Gastrocnemius medialis (tissue), 4 donors: Measurements from ENCODE around the gene MLF1.

ENCODE experiments used
- POLR2A ChIP-seq, 2 donors: fragments of 450-650 bp; IDR thresholded peaks; one replicate each; pipeline ENCODE4 v1.6.1; 2017; ENCODE audit warnings: antibody characterized with exemption in 2 of 2, mild to moderate bottlenecking in 2 of 2, moderate library complexity in 2 of 2
- TF ChIP-seq, protein P1 (sequence below), 5 experiments: fragments of 450-650 bp in 3 of 5; fragments of 200-600 bp in 2 of 5; sonication (generic) in 2 of 5; IDR thresholded peaks in 4 of 5; conservative IDR thresholded peaks in 1 of 5; 1 replicate in 4 of 5; 2 replicates in 1 of 5; pipeline ENCODE4 v1.5.1; 2016 to 2019; ENCODE audit warnings: antibody characterized with exemption in 5 of 5, mild to moderate bottlenecking in 3 of 5, moderate library complexity in 3 of 5

DNA sequence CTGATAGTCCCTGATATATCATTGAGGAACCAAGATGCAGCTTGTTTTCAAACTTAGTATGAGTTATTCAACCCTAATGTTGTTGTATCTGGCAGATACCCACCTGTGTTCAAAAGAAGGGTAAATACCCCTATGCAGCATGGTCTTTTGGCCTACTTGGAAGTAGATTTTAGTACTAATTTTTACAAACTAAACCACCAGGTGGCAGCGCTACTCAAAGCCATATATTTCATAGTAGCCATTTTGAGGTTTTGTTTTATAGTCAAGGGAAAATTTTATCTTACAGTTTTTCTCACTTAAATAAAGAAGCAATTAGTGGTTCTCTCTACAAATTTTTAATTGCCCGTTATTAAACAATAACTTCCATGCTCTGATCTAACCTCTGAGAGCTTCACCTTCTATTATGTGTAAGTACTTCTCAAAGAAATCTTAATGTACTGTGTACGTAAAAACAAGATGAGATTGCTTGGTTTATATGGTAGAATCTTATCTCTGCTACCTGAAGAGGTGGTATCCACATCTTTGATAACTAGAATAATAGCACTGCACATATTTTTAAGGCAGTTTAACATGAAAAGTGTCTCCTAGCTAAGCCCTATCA lies 31.5 kb upstream of the MLF1 start:
- TF ChIP-seq, protein P1, sequence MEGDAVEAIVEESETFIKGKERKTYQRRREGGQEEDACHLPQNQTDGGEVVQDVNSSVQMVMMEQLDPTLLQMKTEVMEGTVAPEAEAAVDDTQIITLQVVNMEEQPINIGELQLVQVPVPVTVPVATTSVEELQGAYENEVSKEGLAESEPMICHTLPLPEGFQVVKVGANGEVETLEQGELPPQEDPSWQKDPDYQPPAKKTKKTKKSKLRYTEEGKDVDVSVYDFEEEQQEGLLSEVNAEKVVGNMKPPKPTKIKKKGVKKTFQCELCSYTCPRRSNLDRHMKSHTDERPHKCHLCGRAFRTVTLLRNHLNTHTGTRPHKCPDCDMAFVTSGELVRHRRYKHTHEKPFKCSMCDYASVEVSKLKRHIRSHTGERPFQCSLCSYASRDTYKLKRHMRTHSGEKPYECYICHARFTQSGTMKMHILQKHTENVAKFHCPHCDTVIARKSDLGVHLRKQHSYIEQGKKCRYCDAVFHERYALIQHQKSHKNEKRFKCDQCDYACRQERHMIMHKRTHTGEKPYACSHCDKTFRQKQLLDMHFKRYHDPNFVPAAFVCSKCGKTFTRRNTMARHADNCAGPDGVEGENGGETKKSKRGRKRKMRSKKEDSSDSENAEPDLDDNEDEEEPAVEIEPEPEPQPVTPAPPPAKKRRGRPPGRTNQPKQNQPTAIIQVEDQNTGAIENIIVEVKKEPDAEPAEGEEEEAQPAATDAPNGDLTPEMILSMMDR (IDR thresholded peaks at IDR 0.05 in 4 of 5, conservative IDR thresholded peaks at IDR 0.05 in 1 of 5), result peak; percentile 21 to 56 (median 36)
- TF ChIP-seq POLR2A (IDR thresholded peaks at IDR 0.05), result no peak
